Jurkat, Clone E6-1 (cell line): ENCODE measurements around the gene PGGT1B. TPM values are rescaled to one million over a fixed set of nuclear protein-coding genes. Genes with fewer than 3 reads are reported as not detected.

Experiments
- DNase-seq: peaks from one replicate; pipeline ENCODE4 v3.0.0-alpha.2; 2011; ENCODE audit warnings: low read depth, low spot score
- H3K4me3 ChIP-seq: 2 replicates; pipeline ENCODE4 v1.5.1; 2011; ENCODE audit warnings: mild to moderate bottlenecking, low read length, control low read depth, moderate library complexity
- polyA plus RNA-seq: library from polyadenylated mRNA; unstranded; fragments of >200 nt; gene quantifications from one replicate; pipeline ENCODE4 v1.2.1, GENCODE V29; 2012; ENCODE audit warnings: missing spikeins; ENCODE audit not compliant: insufficient read length, insufficient read depth

Gene PGGT1B
- 31.4 TPM for polyA plus RNA-seq

GRCh38 chr5:115262321-115263077, at the start of gene PGGT1B:
Gene PGGT1B (minus strand): TSS chr5:115262877. CDS start chr5:115262851, 26 bp downstream.
- peak; percentile 79 for DNase-seq
- H3K4me3 ChIP-seq: peak within 1 kb of the TSS; percentile 86

- DNase-seq: peak; percentile 36
- no peak overlapping the region for H3K4me3 ChIP-seq
Observed at GRCh38 chr5:115309751-115310370, 47.2 kb upstream of the PGGT1B start.

GRCh38 chr5:115308815-115309214, 46.1 kb upstream of the PGGT1B start:
- no peak overlapping the region for H3K4me3 ChIP-seq
- DNase-seq: no peak

- no peak for DNase-seq
- no peak overlapping the region for H3K4me3 ChIP-seq
Observed at GRCh38 chr5:115306011-115306536, 43.4 kb upstream of the PGGT1B start.

- H3K4me3 ChIP-seq: no peak overlapping the region
Observed at GRCh38 chr5:115304496-115304895, 41.8 kb upstream of the PGGT1B start.

GRCh38 chr5:115298811-115299210, 36.1 kb upstream of the PGGT1B start:
- no peak overlapping the region for H3K4me3 ChIP-seq
- no peak for DNase-seq

More at GRCh38 chr5:115304496-115304895, 41.8 kb upstream of the PGGT1B start:
- DNase-seq: no peak

- H3K4me3 ChIP-seq: peak overlapping the region; percentile 25
- DNase-seq: no peak
Observed at GRCh38 chr5:115297031-115297430, 34.4 kb upstream of the PGGT1B start.

GRCh38 chr5:115296124-115297022, 33.7 kb upstream of the PGGT1B start, which contains the start of gene CCDC112:
Gene CCDC112 (minus strand): TSS chr5:115296654. CDS start chr5:115296543, 111 bp downstream.
- DNase-seq: peak; percentile 57
- peak within 1 kb of the TSS; percentile 69 for H3K4me3 ChIP-seq

GRCh38 chr5:115295777-115296123, 33.1 kb upstream of the PGGT1B start:
- peak overlapping the region; percentile 69 for H3K4me3 ChIP-seq
- DNase-seq: no peak

- DNase-seq: no peak
Observed at GRCh38 chr5:115291397-115291796, 28.7 kb upstream of the PGGT1B start.

GRCh38 chr5:115289104-115289503, 26.4 kb upstream of the PGGT1B start:
- no peak overlapping the region for H3K4me3 ChIP-seq
- no peak for DNase-seq

More at GRCh38 chr5:115291397-115291796, 28.7 kb upstream of the PGGT1B start:
- no peak overlapping the region for H3K4me3 ChIP-seq

GRCh38 chr5:115284021-115284420, 21.3 kb upstream of the PGGT1B start:
- H3K4me3 ChIP-seq: no peak overlapping the region
- DNase-seq: no peak

- H3K4me3 ChIP-seq: no peak overlapping the region
- DNase-seq: no peak
Observed at GRCh38 chr5:115282131-115282530, 19.5 kb upstream of the PGGT1B start.

- H3K4me3 ChIP-seq: no peak overlapping the region
- DNase-seq: no peak
Observed at GRCh38 chr5:115274584-115274983, 11.9 kb upstream of the PGGT1B start.

- no peak for DNase-seq
- H3K4me3 ChIP-seq: no peak overlapping the region
Observed at GRCh38 chr5:115272297-115272958, 9.8 kb upstream of the PGGT1B start.

GRCh38 chr5:115271295-115272050, 8.8 kb upstream of the PGGT1B start:
- no peak for DNase-seq

GRCh38 chr5:115267617-115268016, 4.9 kb upstream of the PGGT1B start:
- H3K4me3 ChIP-seq: no peak overlapping the region
- no peak for DNase-seq

More at GRCh38 chr5:115271295-115272050, 8.8 kb upstream of the PGGT1B start:
- H3K4me3 ChIP-seq: no peak overlapping the region

GRCh38 chr5:115265220-115265619, 2.5 kb upstream of the PGGT1B start:
- H3K4me3 ChIP-seq: no peak overlapping the region
- no peak for DNase-seq
